Right cardiac atrium (tissue), 5 donors: Measurements from ENCODE around the gene INSM1. TPM values are rescaled to one million over a fixed set of nuclear protein-coding genes. Genes with fewer than 3 reads are reported as not detected.

Source experiments
- ATAC-seq, 2 donors: fragments of 200-7000 bp; cut with Tn5 transposase; one replicate each; pipeline versions ENCODE4 v1.8.0 to v1.9.1; 2020; ENCODE audit warnings: moderate library complexity in 2 of 2, mild to moderate bottlenecking in 1 of 2
- DNase-seq, 3 donors: peaks; one replicate each; pipeline ENCODE4 v3.0.0-alpha.2; 2020
- H3K27ac ChIP-seq: one replicate; pipeline ENCODE4 v1.5.1; 2013; ENCODE audit warnings: mild to moderate bottlenecking, low read length, control low read depth, moderate library complexity
- H3K27me3 ChIP-seq: one replicate; pipeline ENCODE4 v1.6.1; 2013; ENCODE audit not compliant: control insufficient read depth, insufficient read depth
- H3K4me1 ChIP-seq: one replicate; pipeline ENCODE4 v1.6.1; 2013; ENCODE audit warnings: low read length; ENCODE audit not compliant: control insufficient read depth, insufficient read depth
- H3K4me3 ChIP-seq: one replicate; pipeline ENCODE4 v1.5.1; 2013; ENCODE audit warnings: low read length, control low read depth
- H3K9me3 ChIP-seq: one replicate; pipeline ENCODE4 v1.6.1; 2013; ENCODE audit warnings: low read length; ENCODE audit not compliant: control insufficient read depth
- WGBS: extraction: QIAGEN DNeasy Blood & Tissue Kit; methylation state at CpG from one replicate; pipeline ENCODE4 v1.1.7; 2013; 5-methylcytosine and 5-hydroxymethylcytosine counted together
- intact Hi-C, 4 donors: fragments of 100-400 bp; cut with DNase I; formaldehyde crosslinking; loops; one replicate each; pipeline versions ENCODE4 v1.11.0 to v1.14.0; 2022 to 2023
- polyA plus RNA-seq: library from polyadenylated mRNA; stranded (reverse); fragments of 200-250 nt; gene quantifications from one replicate; pipeline ENCODE4 v1.2.3, GENCODE V29; 2013
- total RNA-seq, 4 donors: library from RNA; stranded (reverse); fragmentation: NEBNext Ultra II Directional; extraction: Animal tissue kit (Norgen Biotek cat#: 25700); gene quantifications; one replicate each; pipeline ENCODE4 v1.2.1, GENCODE V29; 2021
- donor health status: healthy with polysubstance abuse.
- donor health status: DM: no; HTN: yes; CAD: no.
- donor health status: DM: no; HTN: no; CAD: no.
- donor health status: DM: no; HTN: yes; CAD: no; lungs with severe emphysema.
- donor health status: DM: yes; HTN: yes; CAD: no.

Gene INSM1
- total and polyA plus RNA-seq, 5 donors: not detected

DNA sequence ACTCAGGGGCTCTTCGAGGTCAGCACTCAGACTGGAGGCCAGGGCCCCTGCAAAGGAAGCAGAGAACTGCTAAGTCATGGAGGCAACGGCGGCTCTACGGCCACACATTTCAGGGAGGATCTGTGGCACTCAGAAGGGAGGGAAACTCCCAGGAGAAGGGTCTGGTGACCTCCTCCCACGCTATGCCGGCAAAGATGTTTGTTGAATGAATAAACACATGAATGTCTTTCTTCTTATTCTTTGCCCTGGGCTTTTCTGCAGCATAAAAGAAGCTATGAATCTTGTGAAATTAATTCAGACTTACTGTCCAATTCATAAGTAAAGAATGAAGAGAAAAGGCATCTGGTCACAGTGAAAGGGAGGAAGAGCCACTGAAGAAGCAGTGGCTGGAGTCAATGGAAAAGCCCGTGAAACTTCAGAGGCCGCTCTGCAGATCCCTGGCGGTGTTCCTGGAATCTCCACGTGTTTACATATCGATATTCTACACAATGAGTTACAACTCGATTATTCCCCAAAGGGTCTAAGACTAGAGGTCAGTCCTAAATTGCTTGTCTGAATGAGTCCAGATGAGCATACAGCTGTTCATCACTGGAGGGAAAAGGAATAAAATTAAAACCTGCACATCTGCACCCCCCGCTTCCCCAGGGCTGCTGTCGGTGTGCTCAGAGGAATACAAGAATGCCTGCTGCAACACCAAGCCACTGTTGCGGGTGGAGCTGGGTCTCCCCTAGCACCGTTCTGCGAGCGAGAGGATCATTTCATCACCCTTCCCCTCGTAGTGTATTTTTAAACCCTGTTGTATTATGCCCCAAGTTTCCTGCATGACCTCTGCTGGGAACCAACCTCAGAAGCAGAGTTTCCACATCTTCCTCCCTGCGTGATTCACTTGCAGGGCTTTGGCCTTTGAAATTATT, 25.6 kb downstream of the INSM1 start:
- intact Hi-C loops: no loop called here
- ATAC-seq: peak in 1 of 2 donors; percentile 13
- DNase-seq: no peak
- H3K9me3 ChIP-seq: no peaks in the 10 kb centered on the region
- H3K4me1 ChIP-seq: no peaks in the 10 kb centered on the region
- H3K27ac ChIP-seq: no peak overlapping the region
- H3K27me3 ChIP-seq: no peaks in the 10 kb centered on the region
- 66% methylated on average over 20 of the region's 20 CpGs for WGBS
- H3K4me3 ChIP-seq: no peak overlapping the region

- ATAC-seq (no peak), DNase-seq (no peak)
- H3K27me3 ChIP-seq: no peaks in the 10 kb centered on the region
- WGBS: 95% methylated on average over 12 of the region's 12 CpGs
- no peak overlapping the region for H3K27ac ChIP-seq
- H3K4me1 ChIP-seq: no peaks in the 10 kb centered on the region
- intact Hi-C loops: no loop called here
- no peaks in the 10 kb centered on the region for H3K9me3 ChIP-seq
- H3K4me3 ChIP-seq: no peak overlapping the region
Measured at GRCh38 chr20:20395087-20395486, 27.2 kb downstream of the INSM1 start.

DNA sequence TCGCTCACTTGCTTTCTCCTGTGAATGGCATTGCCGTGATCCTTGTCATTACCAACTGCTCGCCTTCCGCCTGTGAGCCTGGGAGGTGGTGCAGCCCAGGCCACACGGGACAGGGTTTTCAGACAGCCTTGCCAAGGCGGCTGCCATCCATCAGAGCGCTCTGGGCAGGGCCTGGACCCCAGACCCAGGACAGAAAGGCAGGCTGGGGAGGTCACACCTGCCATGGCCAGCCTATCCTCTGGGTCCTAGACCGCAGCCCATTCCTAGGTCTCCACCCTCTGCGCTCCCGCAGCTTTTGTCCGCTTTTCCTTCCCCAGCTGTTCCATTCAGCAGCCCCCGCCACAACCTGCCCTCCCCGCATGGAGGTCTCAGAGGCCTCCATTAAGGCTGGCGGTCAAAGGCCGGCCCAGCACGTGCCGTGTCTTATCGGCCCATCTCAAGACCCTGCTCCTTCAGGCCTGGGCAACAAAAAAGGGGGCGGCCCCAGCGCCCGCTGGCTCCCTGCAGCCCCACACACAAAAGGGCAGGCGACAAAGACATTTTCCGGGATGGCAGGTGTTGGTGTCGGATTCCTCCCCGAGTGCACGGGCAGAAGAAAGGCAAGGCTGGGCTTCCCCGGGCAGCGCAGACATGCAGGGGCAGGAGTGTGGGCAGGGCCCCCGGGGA, 28.1 kb downstream of the INSM1 start:
- intact Hi-C loops: no loop called here
- ATAC-seq: no peak

GRCh38 chr20:20396794-20397193, 28.9 kb downstream of the INSM1 start:
- Histone ChIP-seq H3K9me3 (no peaks in the 10 kb centered on the region), H3K27ac (no peak overlapping the region), H3K27me3 (no peaks in the 10 kb centered on the region), H3K4me3 (no peak overlapping the region), H3K4me1 (no peaks in the 10 kb centered on the region)
- WGBS: 95% methylated on average over 3 of the region's 3 CpGs
- ATAC-seq (no peak), DNase-seq (no peak)
- intact Hi-C loops: no loop called here

More for the DNA sequence above, 28.1 kb downstream of the INSM1 start:
- Histone ChIP-seq H3K4me3 (no peak overlapping the region), H3K9me3 (no peaks in the 10 kb centered on the region), H3K4me1 (no peaks in the 10 kb centered on the region), H3K27me3 (no peaks in the 10 kb centered on the region), H3K27ac (no peak overlapping the region)
- DNase-seq: no peak
- 93% methylated on average over 29 of the region's 29 CpGs for WGBS

- no peaks in the 10 kb centered on the region for H3K9me3 ChIP-seq
- intact Hi-C loops: no loop called here
- no peaks in the 10 kb centered on the region for H3K27me3 ChIP-seq
- no peak overlapping the region for H3K4me3 ChIP-seq
- H3K27ac ChIP-seq: no peak overlapping the region
- no peaks in the 10 kb centered on the region for H3K4me1 ChIP-seq
- DNase-seq (no peak), ATAC-seq (no peak)
- WGBS: 96% methylated on average over 7 of the region's 7 CpGs
Measured at GRCh38 chr20:20398123-20398522, 30.2 kb downstream of the INSM1 start.

- no peak overlapping the region for H3K4me3 ChIP-seq
- H3K27me3 ChIP-seq: no peaks in the 10 kb centered on the region
- WGBS: 88% methylated on average over 13 of the region's 13 CpGs
- intact Hi-C loops: no loop called here
- H3K4me1 ChIP-seq: no peaks in the 10 kb centered on the region
- ATAC-seq (peak in 1 of 2 donors; percentile 42), DNase-seq (no peak)
- H3K27ac ChIP-seq: no peak overlapping the region
- H3K9me3 ChIP-seq: no peaks in the 10 kb centered on the region
Measured at GRCh38 chr20:20399531-20400500, 31.9 kb downstream of the INSM1 start.

- Histone ChIP-seq H3K4me3 (no peak overlapping the region), H3K9me3 (no peaks in the 10 kb centered on the region), H3K27me3 (no peaks in the 10 kb centered on the region), H3K4me1 (no peaks in the 10 kb centered on the region), H3K27ac (no peak overlapping the region)
- WGBS: 91% methylated on average over 3 of the region's 3 CpGs
- no peak for DNase-seq
- no peak for ATAC-seq
- intact Hi-C loops: no loop called here
Measured at GRCh38 chr20:20401991-20402390, 34.1 kb downstream of the INSM1 start.

DNA sequence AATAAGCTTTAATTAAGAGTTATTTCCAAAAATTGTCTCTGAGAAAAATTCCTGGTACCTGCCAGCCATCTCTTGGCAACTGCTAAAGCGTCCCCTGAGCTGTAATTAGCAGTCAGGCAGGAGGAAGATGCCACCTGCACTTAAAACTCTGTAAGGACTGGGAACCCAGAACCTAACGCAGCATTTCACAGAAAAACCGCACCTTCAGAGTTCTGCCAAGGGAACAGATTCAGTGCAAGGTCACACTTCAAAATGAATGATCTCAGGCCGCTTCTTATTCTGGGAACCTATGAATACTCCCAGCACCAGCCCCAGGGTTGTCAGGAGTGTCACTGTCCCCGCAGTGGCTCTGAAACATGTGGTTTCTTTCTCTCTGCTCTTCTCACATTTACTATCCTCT, 36.7 kb downstream of the INSM1 start:
- WGBS: 93% methylated on average over 5 of the region's 5 CpGs
- no peak for DNase-seq
- Histone ChIP-seq H3K4me3 (no peak overlapping the region), H3K4me1 (peaks cover 1% of the 10 kb centered on the region), H3K27me3 (no peaks in the 10 kb centered on the region), H3K27ac (no peak overlapping the region), H3K9me3 (no peaks in the 10 kb centered on the region)
- no peak for ATAC-seq
- intact Hi-C loops: no loop called here

GRCh38 chr20:20405623-20406022, 37.7 kb downstream of the INSM1 start:
- 90% methylated on average over 10 of the region's 10 CpGs for WGBS

GRCh38 chr20:20406306-20406705, 38.4 kb downstream of the INSM1 start:
- intact Hi-C loops: no loop called here
- DNase-seq (no peak), ATAC-seq (no peak)
- peaks cover 1% of the 10 kb centered on the region for H3K4me1 ChIP-seq
- H3K27me3 ChIP-seq: no peaks in the 10 kb centered on the region
- H3K27ac ChIP-seq: no peak overlapping the region
- 86% methylated on average over 2 of the region's 2 CpGs for WGBS
- no peak overlapping the region for H3K4me3 ChIP-seq
- no peaks in the 10 kb centered on the region for H3K9me3 ChIP-seq

More at GRCh38 chr20:20405623-20406022, 37.7 kb downstream of the INSM1 start:
- no peaks in the 10 kb centered on the region for H3K27me3 ChIP-seq
- intact Hi-C loops: no loop called here
- ATAC-seq (no peak), DNase-seq (no peak)
- peaks cover 1% of the 10 kb centered on the region for H3K4me1 ChIP-seq
- H3K4me3 ChIP-seq: no peak overlapping the region
- H3K9me3 ChIP-seq: no peaks in the 10 kb centered on the region
- H3K27ac ChIP-seq: no peak overlapping the region
